ENCODE measurements around the gene GPX8. TPM values are rescaled to one million over a fixed set of nuclear protein-coding genes. Genes with fewer than 3 reads are reported as not detected.

The GPX8 gene
- total and polyA plus RNA-seq, 2 of the 4 experiments (the other 2 are of a cell fraction) = 131 to 166 TPM

- Histone ChIP-seq H4K20me1 (ENCODE audit: insufficient read depth, low read length) (no peaks in the 10 kb centered on the region), H4K91ac (ENCODE audit: insufficient read depth, low read depth, low read length) (no peak overlapping the region), H3K27ac (ENCODE audit: insufficient read depth, low read length) (no peak overlapping the region), H3K18ac (ENCODE audit: low read depth, low read length) (no peak overlapping the region), H3K9ac (ENCODE audit: low read depth, low read length) (no peak overlapping the region), H2AK9ac (replicated peaks; ENCODE audit: low read depth, low read length, poor library complexity) (no peak overlapping the region), H4K5ac (ENCODE audit: low read depth, low read length) (no peak overlapping the region), H3K4me3 (ENCODE audit: insufficient read depth, low read depth, low read length) (no peak overlapping the region), H2BK20ac (ENCODE audit: low read depth, low read length) (no peak overlapping the region), H3K4ac (ENCODE audit: low read depth, low read length) (no peak overlapping the region), H3K23ac (ENCODE audit: low read depth, low read length) (no peak overlapping the region), H3K36me3 (ENCODE audit: control insufficient read depth, insufficient read depth, low read length) (no peaks in the 10 kb centered on the region), H4K8ac (ENCODE audit: low read depth in 2 of 2, low read length in 2 of 2) (no peak overlapping the region), H2BK5ac (ENCODE audit: low read depth, low read length, poor library complexity, severe bottlenecking) (no peak overlapping the region), H3K14ac (replicated peaks; ENCODE audit: low read depth, low read length) (no peak overlapping the region), H3K4me1 (ENCODE audit: control insufficient read depth, insufficient read depth, low read length) (0 out of 2 replicates have a peak, but pooled peaks cover 3% of the 10 kb centered on the region), H3K9me3 (ENCODE audit: control insufficient read depth, insufficient read depth, low read length) (no peaks in the 10 kb centered on the region), H2BK15ac (ENCODE audit: low read depth, low read length) (no peak overlapping the region), H2AFZ (replicated peaks; ENCODE audit: low read length, poor library complexity) (no peak overlapping the region), H2BK120ac (ENCODE audit: low read depth, low read length) (no peak overlapping the region), H3K4me2 (ENCODE audit: low read depth, low read length) (no peak overlapping the region), H3K9me1 (ENCODE audit: insufficient read depth, low read length) (no peaks in the 10 kb centered on the region), H3K79me1 (ENCODE audit: low read depth in 1 of 2, low read length in 2 of 2) (no peaks in the 10 kb centered on the region), H3K27me3 (ENCODE audit: control insufficient read depth, insufficient read depth, low read length) (peaks cover 22% of the 10 kb centered on the region), H2AK5ac (ENCODE audit: low read depth, low read length) (no peak overlapping the region), H3K56ac (ENCODE audit: extremely low read depth, insufficient read depth, low read length) (no peak overlapping the region)
- WGBS, 2 experiments (ENCODE audit: extremely low coverage in 2 of 2, insufficient read length in 1 of 2) = no CpG with 5 or more reads among the region's 9 CpGs
- BruUV-seq (replicated peaks) = no TSS peak
- TF ChIP-seq MAFK (IDR thresholded peaks at IDR 0.05; ENCODE audit: low read depth, low read length) = no peak
- TF ChIP-seq NFE2L2 (IDR thresholded peaks at IDR 0.05; ENCODE audit: low read depth, low read length) = no peak
- TF ChIP-seq RAD21 (IDR thresholded peaks at IDR 0.05; ENCODE audit: low read length) = no peak
- no peak for TF ChIP-seq FOS (IDR thresholded peaks at IDR 0.05; ENCODE audit: low read depth, low read length)
- no peak for DNase-seq
- intact Hi-C loops (cut with micrococcal nuclease) (no loop called here), dilution Hi-C loops (cut with HindIII; ENCODE audit: low sequenced_read_pairs, unreplicated experiment) (loop anchor here (25.0 kb wide), 1 partner anchor 205 kb away; no protein-coding TSS in a partner anchor), in situ Hi-C loops (cut with MboI; ENCODE audit: low sequenced_read_pairs) (loop anchor here (5.0 to 25.0 kb wide), 2 partner anchors 200 to 655 kb away; no protein-coding TSS in a partner anchor)
- ChIA-PET POLR2A (ENCODE audit: unreplicated experiment) (no interaction called here), CTCF (interaction anchor here (1.0 to 2.1 kb wide), 2 partner anchors 197 to 198 kb away, joined by 3 to 6 read pairs; no protein-coding TSS in a partner anchor)
- no peak for ATAC-seq (ENCODE audit: low read depth)
Measured at GRCh38 chr5:55141945-55142690, 17.9 kb upstream of the GPX8 start.

All from IMR-90 (cell line).